CD8-positive, alpha-beta memory T cell (primary cell): Measurements from ENCODE around the gene NFIA. TPM values are rescaled to one million over a fixed set of nuclear protein-coding genes. Genes with fewer than 3 reads are reported as not detected.

Experiments
- CTCF ChIA-PET: fragments of 350-600 bp; sonication (Branson Sonifier 250); formaldehyde crosslinking; loops from one replicate; lab custom pipeline; 2021; ENCODE audit warnings: antibody characterized with exemption; lab: Charles Lee
- POLR2A ChIA-PET: fragments of 350-600 bp; sonication (Branson Sonifier 250); formaldehyde crosslinking; loops from one replicate; lab custom pipeline; 2021; ENCODE audit warnings: antibody characterized with exemption; lab: Charles Lee
- DNase-seq, 5 donors: peaks; one replicate each; pipeline versions ENCODE4 v3.0.0 to v3.0.0-alpha.2; 2020 to 2022; ENCODE audit warnings: mixed read lengths in 1 of 5
- H3K27ac ChIP-seq: one replicate; pipeline ENCODE4 v1.7.0; 2013; ENCODE audit warnings: low read depth, mild to moderate bottlenecking, low read length, moderate library complexity
- H3K27me3 ChIP-seq: 2 replicates; pipeline ENCODE4 v1.7.0; 2013; ENCODE audit warnings: low read length, mild to moderate bottlenecking; ENCODE audit not compliant: insufficient read depth, poor library complexity, severe bottlenecking
- H3K36me3 ChIP-seq: 2 replicates; pipeline ENCODE4 v1.7.0; 2013; ENCODE audit warnings: mild to moderate bottlenecking, low read length, moderate library complexity; ENCODE audit not compliant: insufficient read depth
- H3K4me1 ChIP-seq: 2 replicates; pipeline ENCODE4 v1.7.0; 2013; ENCODE audit warnings: mild to moderate bottlenecking, low read length, moderate library complexity; ENCODE audit not compliant: insufficient read depth
- H3K4me3 ChIP-seq: 2 replicates; pipeline ENCODE4 v1.7.0; 2013; ENCODE audit warnings: mild to moderate bottlenecking, low read length
- H3K9me3 ChIP-seq: 2 replicates; pipeline ENCODE4 v1.7.0; 2013; ENCODE audit warnings: mild to moderate bottlenecking, low read length
- H3K27ac Mint-ChIP-seq, 8 donors: one replicate each; pipeline ENCODE4 v1.8.0; 2020 to 2021; ENCODE audit warnings: mixed read lengths in 8 of 8, mild to moderate bottlenecking in 6 of 8, inconsistent platforms in 3 of 8, moderate library complexity in 3 of 8
- H3K27me3 Mint-ChIP-seq, 2 donors: one replicate each; pipeline ENCODE4 v1.8.0; 2020 to 2021; ENCODE audit warnings: mixed read lengths in 2 of 2, mild to moderate bottlenecking in 1 of 2, moderate library complexity in 1 of 2
- H3K36me3 Mint-ChIP-seq, 3 donors: one replicate each; pipeline ENCODE4 v1.8.0; 2020 to 2021; ENCODE audit warnings: mixed read lengths in 3 of 3, inconsistent platforms in 1 of 3, mild to moderate bottlenecking in 1 of 3
- H3K4me1 Mint-ChIP-seq, 3 donors: one replicate each; pipeline ENCODE4 v1.8.0; 2020 to 2021; ENCODE audit warnings: mixed read lengths in 3 of 3, inconsistent platforms in 1 of 3, mild to moderate bottlenecking in 1 of 3
- H3K4me3 Mint-ChIP-seq, 7 donors: one replicate each; pipeline ENCODE4 v1.8.0; 2020 to 2021; ENCODE audit warnings: mixed read lengths in 7 of 7, mild to moderate bottlenecking in 6 of 7, moderate library complexity in 4 of 7, inconsistent platforms in 2 of 7
- H3K9me3 Mint-ChIP-seq, 5 donors: one replicate each; pipeline ENCODE4 v1.8.0; 2020 to 2022; ENCODE audit warnings: mixed read lengths in 5 of 5, mild to moderate bottlenecking in 3 of 5, moderate library complexity in 2 of 5, inconsistent platforms in 1 of 5
- polyA plus RNA-seq: library from polyadenylated mRNA; unstranded; fragments of 300-500 nt; fragmentation: Illumina TruSeq; gene quantifications from one replicate; pipeline ENCODE4 v1.2.3, GENCODE V29; 2021
- total RNA-seq, 2 experiments: library from RNA; stranded (reverse); gene quantifications; one replicate each; pipeline ENCODE4 v1.2.3, GENCODE V29; 2021

NFIA gene
- total and polyA plus RNA-seq, 3 experiments from 2014 or later = 6.1 to 9.9 (median 7.0) TPM

GRCh38 chr1:61469365-61469764 is 387.0 kb downstream of the NFIA start:
- no peak overlapping the region for H3K4me3 ChIP-seq
- Mint-ChIP-seq H3K4me3 (no peak overlapping the region), H3K27ac (no peak overlapping the region), H3K36me3 (no peaks in the 10 kb centered on the region), H3K4me1 (no peaks in the 10 kb centered on the region), H3K27me3 (peaks cover 3 to 7% of the 10 kb centered on the region in 2 donors), H3K9me3 (no peaks in the 10 kb centered on the region)
- CTCF ChIA-PET = no interaction called here
- no peak for DNase-seq
- H3K36me3 ChIP-seq = no peaks in the 10 kb centered on the region
- POLR2A ChIA-PET = no interaction called here
- H3K27me3 ChIP-seq = no peaks in the 10 kb centered on the region
- no peak overlapping the region for H3K27ac ChIP-seq
- no peaks in the 10 kb centered on the region for H3K9me3 ChIP-seq
- H3K4me1 ChIP-seq = no peaks in the 10 kb centered on the region

GRCh38 chr1:61472876-61473275 is 390.5 kb downstream of the NFIA start:
- Mint-ChIP-seq H3K36me3 (no peaks in the 10 kb centered on the region), H3K4me1 (no peaks in the 10 kb centered on the region), H3K27ac (no peak overlapping the region), H3K4me3 (no peak overlapping the region), H3K27me3 (peaks cover 4 to 31% of the 10 kb centered on the region in 2 donors), H3K9me3 (no peaks in the 10 kb centered on the region)
- Histone ChIP-seq H3K27ac (no peak overlapping the region), H3K27me3 (no peaks in the 10 kb centered on the region), H3K36me3 (no peaks in the 10 kb centered on the region), H3K4me1 (no peaks in the 10 kb centered on the region), H3K4me3 (no peak overlapping the region), H3K9me3 (no peaks in the 10 kb centered on the region)
- CTCF ChIA-PET = no interaction called here
- POLR2A ChIA-PET = no interaction called here
- no peak for DNase-seq

- H3K9me3 Mint-ChIP-seq = no peaks in the 10 kb centered on the region
- H3K4me3 ChIP-seq = no peak overlapping the region
- no peaks in the 10 kb centered on the region for H3K4me1 ChIP-seq
- ChIA-PET CTCF (no interaction called here), POLR2A (no interaction called here)
- no peaks in the 10 kb centered on the region for H3K36me3 Mint-ChIP-seq
- H3K4me1 Mint-ChIP-seq = no peaks in the 10 kb centered on the region
- H3K36me3 ChIP-seq = no peaks in the 10 kb centered on the region
- no peak overlapping the region for H3K27ac Mint-ChIP-seq
- H3K9me3 ChIP-seq = no peaks in the 10 kb centered on the region
- peaks cover 5 to 36% of the 10 kb centered on the region in 2 donors for H3K27me3 Mint-ChIP-seq
- H3K4me3 Mint-ChIP-seq = no peak overlapping the region
- no peak for DNase-seq
- H3K27me3 ChIP-seq = no peaks in the 10 kb centered on the region
- H3K27ac ChIP-seq = no peak overlapping the region
Observed at GRCh38 chr1:61474269-61474817, 392.0 kb downstream of the NFIA start.

- H3K27ac Mint-ChIP-seq = no peak overlapping the region
- Histone ChIP-seq H3K4me1 (no peaks in the 10 kb centered on the region), H3K36me3 (no peaks in the 10 kb centered on the region), H3K27ac (no peak overlapping the region), H3K4me3 (no peak overlapping the region), H3K9me3 (no peaks in the 10 kb centered on the region), H3K27me3 (no peaks in the 10 kb centered on the region)
- no peak for DNase-seq
- no peak overlapping the region for H3K4me3 Mint-ChIP-seq
- POLR2A ChIA-PET = no interaction called here
- peaks cover 5 to 36% of the 10 kb centered on the region in 2 donors for H3K27me3 Mint-ChIP-seq
- CTCF ChIA-PET = no interaction called here
- no peaks in the 10 kb centered on the region for H3K4me1 Mint-ChIP-seq
- H3K36me3 Mint-ChIP-seq = no peaks in the 10 kb centered on the region
- no peaks in the 10 kb centered on the region for H3K9me3 Mint-ChIP-seq
Observed at GRCh38 chr1:61474963-61475362, 392.6 kb downstream of the NFIA start.

- no peaks in the 10 kb centered on the region for H3K9me3 Mint-ChIP-seq
- H3K4me1 Mint-ChIP-seq = no peaks in the 10 kb centered on the region
- Histone ChIP-seq H3K27ac (no peak overlapping the region), H3K4me3 (no peak overlapping the region), H3K36me3 (no peaks in the 10 kb centered on the region), H3K9me3 (no peaks in the 10 kb centered on the region), H3K4me1 (no peaks in the 10 kb centered on the region), H3K27me3 (no peaks in the 10 kb centered on the region)
- DNase-seq = no peak
- ChIA-PET POLR2A (no interaction called here), CTCF (no interaction called here)
- peaks cover 7 to 53% of the 10 kb centered on the region in 2 donors for H3K27me3 Mint-ChIP-seq
- H3K36me3 Mint-ChIP-seq = no peaks in the 10 kb centered on the region
- no peak overlapping the region for H3K27ac Mint-ChIP-seq
- no peak overlapping the region for H3K4me3 Mint-ChIP-seq
Observed at GRCh38 chr1:61477301-61477700, 394.9 kb downstream of the NFIA start.

- H3K4me1 Mint-ChIP-seq = no peaks in the 10 kb centered on the region
Observed at GRCh38 chr1:61480273-61480935, 398.0 kb downstream of the NFIA start.

GRCh38 chr1:61481315-61481715 is 399.0 kb downstream of the NFIA start:
- H3K9me3 ChIP-seq = no peaks in the 10 kb centered on the region
- no peak for DNase-seq
- H3K27ac Mint-ChIP-seq = peak overlapping the region in 1 of 8 donors; percentile 4
- H3K9me3 Mint-ChIP-seq = no peaks in the 10 kb centered on the region
- H3K4me3 Mint-ChIP-seq = no peak overlapping the region
- no peaks in the 10 kb centered on the region for H3K36me3 Mint-ChIP-seq
- CTCF ChIA-PET = no interaction called here
- H3K4me3 ChIP-seq = no peak overlapping the region
- POLR2A ChIA-PET = no interaction called here
- H3K4me1 Mint-ChIP-seq = no peaks in the 10 kb centered on the region
- no peaks in the 10 kb centered on the region for H3K36me3 ChIP-seq
- H3K27ac ChIP-seq = no peak overlapping the region
- H3K27me3 ChIP-seq = no peaks in the 10 kb centered on the region
- no peaks in the 10 kb centered on the region for H3K4me1 ChIP-seq
- H3K27me3 Mint-ChIP-seq = peaks cover 7 to 40% of the 10 kb centered on the region in 2 donors

More at GRCh38 chr1:61480273-61480935, 398.0 kb downstream of the NFIA start:
- ChIA-PET POLR2A (no interaction called here), CTCF (no interaction called here)
- Histone ChIP-seq H3K9me3 (no peaks in the 10 kb centered on the region), H3K27me3 (no peaks in the 10 kb centered on the region), H3K4me3 (no peak overlapping the region), H3K4me1 (no peaks in the 10 kb centered on the region), H3K27ac (no peak overlapping the region), H3K36me3 (no peaks in the 10 kb centered on the region)
- H3K36me3 Mint-ChIP-seq = no peaks in the 10 kb centered on the region
- peaks cover 9 to 45% of the 10 kb centered on the region in 2 donors for H3K27me3 Mint-ChIP-seq
- H3K27ac Mint-ChIP-seq = no peak overlapping the region
- no peaks in the 10 kb centered on the region for H3K9me3 Mint-ChIP-seq
- H3K4me3 Mint-ChIP-seq = no peak overlapping the region
- DNase-seq = no peak

- CTCF ChIA-PET = no interaction called here
- Mint-ChIP-seq H3K27me3 (peaks cover 7 to 33% of the 10 kb centered on the region in 2 donors), H3K27ac (no peak overlapping the region), H3K36me3 (no peaks in the 10 kb centered on the region), H3K9me3 (no peaks in the 10 kb centered on the region), H3K4me1 (no peaks in the 10 kb centered on the region), H3K4me3 (no peak overlapping the region)
- Histone ChIP-seq H3K9me3 (no peaks in the 10 kb centered on the region), H3K4me1 (no peaks in the 10 kb centered on the region), H3K4me3 (no peak overlapping the region), H3K27ac (no peak overlapping the region), H3K36me3 (no peaks in the 10 kb centered on the region), H3K27me3 (no peaks in the 10 kb centered on the region)
- DNase-seq = no peak
- POLR2A ChIA-PET = no interaction called here
Observed at GRCh38 chr1:61482170-61482734, 399.9 kb downstream of the NFIA start.
